Measurements from ENCODE around the gene MAN1C1. TPM values are rescaled to one million over a fixed set of nuclear protein-coding genes. Genes with fewer than 3 reads are reported as not detected.

MAN1C1 gene
- total RNA-seq, 1 experiment from 2014 or later: 1.2 TPM

DNA sequence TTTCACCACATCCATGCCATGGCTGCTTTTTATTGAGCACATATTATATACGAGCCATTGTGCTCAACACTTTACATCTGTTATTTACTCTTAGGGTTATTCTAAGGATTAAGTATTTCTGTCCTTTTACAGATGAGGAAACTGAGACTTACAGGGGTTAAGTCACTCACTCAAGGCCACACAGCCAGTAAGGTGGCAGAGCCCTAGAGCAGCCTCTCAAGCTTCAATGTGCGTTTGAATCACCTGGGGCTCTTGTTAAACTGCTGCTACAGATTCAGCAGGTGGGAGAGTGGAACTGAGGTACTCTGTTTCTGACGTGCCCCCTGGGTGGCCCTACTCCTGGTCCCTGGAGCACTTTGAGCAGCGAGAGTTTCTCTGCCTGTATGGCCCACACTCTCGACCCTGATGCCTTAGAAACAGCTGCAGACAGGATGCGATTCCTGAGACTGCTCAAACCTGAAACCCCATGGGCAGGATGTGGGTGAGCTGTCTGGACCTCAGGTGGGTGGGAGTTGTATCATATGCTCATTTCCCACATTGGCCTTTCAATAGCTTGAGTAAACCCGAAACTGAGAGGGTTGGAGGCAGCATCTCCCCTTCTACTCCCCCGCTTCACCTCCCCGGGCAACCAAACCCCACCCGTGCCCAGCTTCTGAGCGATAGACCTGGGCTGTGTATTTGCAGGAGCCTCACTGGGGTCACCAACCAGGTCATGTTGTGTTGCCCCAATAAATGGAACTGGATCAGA lies 59.3 kb downstream of the MAN1C1 start:
- CTCF ChIA-PET: no interaction called here
- TF ChIP-seq SIN3A (IDR thresholded peaks at IDR 0.05; ENCODE audit: low read depth) (no peak), REST (IDR thresholded peaks at IDR 0.05; ENCODE audit: low read depth) (no peak), ZNF274 (IDR thresholded peaks at IDR 0.05; ENCODE audit: low read depth, low read length) (no peak), MAX (IDR thresholded peaks at IDR 0.05) (no peak), EZH2 (IDR thresholded peaks at IDR 0.05) (no peak), POLR2AphosphoS5 (IDR thresholded peaks at IDR 0.05; ENCODE audit: low read depth, low read length) (no peak), POLR2A (IDR thresholded peaks at IDR 0.05; ENCODE audit: borderline replicate concordance, extremely low read depth, insufficient read depth, insufficient read length) (no peak), TCF7L2 (IDR thresholded peaks at IDR 0.05; ENCODE audit: borderline replicate concordance, extremely low read depth, insufficient read depth, insufficient read length) (no peak), SRF (IDR thresholded peaks at IDR 0.05; ENCODE audit: low read depth) (no peak), CTCF (IDR thresholded peaks at IDR 0.05 in 2 of 3, conservative IDR thresholded peaks at IDR 0.05 in 1 of 3; ENCODE audit: borderline replicate concordance in 1 of 3, insufficient read depth in 1 of 3, low read depth in 2 of 3, low read length in 2 of 3) (no peak)
- TF ChIP-seq, protein P1, sequence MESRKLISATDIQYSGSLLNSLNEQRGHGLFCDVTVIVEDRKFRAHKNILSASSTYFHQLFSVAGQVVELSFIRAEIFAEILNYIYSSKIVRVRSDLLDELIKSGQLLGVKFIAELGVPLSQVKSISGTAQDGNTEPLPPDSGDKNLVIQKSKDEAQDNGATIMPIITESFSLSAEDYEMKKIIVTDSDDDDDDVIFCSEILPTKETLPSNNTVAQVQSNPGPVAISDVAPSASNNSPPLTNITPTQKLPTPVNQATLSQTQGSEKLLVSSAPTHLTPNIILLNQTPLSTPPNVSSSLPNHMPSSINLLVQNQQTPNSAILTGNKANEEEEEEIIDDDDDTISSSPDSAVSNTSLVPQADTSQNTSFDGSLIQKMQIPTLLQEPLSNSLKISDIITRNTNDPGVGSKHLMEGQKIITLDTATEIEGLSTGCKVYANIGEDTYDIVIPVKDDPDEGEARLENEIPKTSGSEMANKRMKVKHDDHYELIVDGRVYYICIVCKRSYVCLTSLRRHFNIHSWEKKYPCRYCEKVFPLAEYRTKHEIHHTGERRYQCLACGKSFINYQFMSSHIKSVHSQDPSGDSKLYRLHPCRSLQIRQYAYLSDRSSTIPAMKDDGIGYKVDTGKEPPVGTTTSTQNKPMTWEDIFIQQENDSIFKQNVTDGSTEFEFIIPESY (IDR thresholded peaks at IDR 0.05; ENCODE audit: extremely low read depth, insufficient replicate concordance, low read length): no peak
- Histone ChIP-seq H3K4me3 (replicated peaks in 1 of 2; ENCODE audit: low read depth in 1 of 2, low read length in 2 of 2) (no peak overlapping the region), H3K27me3 (ENCODE audit: insufficient read depth, low read length) (peaks cover 32% of the 10 kb centered on the region), H3K27ac (ENCODE audit: low read depth, low read length) (no peak overlapping the region), H4K20me1 (ENCODE audit: insufficient read depth) (no peaks in the 10 kb centered on the region), H2AFZ (ENCODE audit: low read depth, low read length, poor library complexity, severe bottlenecking) (no peak overlapping the region), H3K9me2 (ENCODE audit: insufficient read depth) (no peaks in the 10 kb centered on the region), H3K79me2 (ENCODE audit: insufficient read depth, low read length) (no peaks in the 10 kb centered on the region), H3K4me2 (ENCODE audit: low read length) (no peak overlapping the region), H3K4me1 (ENCODE audit: control insufficient read depth in 1 of 2, insufficient read depth in 2 of 2, low read length in 2 of 2) (peaks cover 0 to 6% of the 10 kb centered on the region in 2 experiments; a peak in 1 of 4 replicates), H3K9ac (ENCODE audit: low read length) (no peak overlapping the region), H3K9me3 (ENCODE audit: control insufficient read depth in 1 of 2, insufficient read depth in 1 of 2, low read depth in 1 of 2, low read length in 2 of 2) (no peaks in the 10 kb centered on the region), H3K36me3 (ENCODE audit: control insufficient read depth in 1 of 2, insufficient read depth in 2 of 2, low read length in 2 of 2) (no peaks in the 10 kb centered on the region)
- POLR2A ChIA-PET: no interaction called here
- ATAC-seq: no peak
- DNase-seq (ENCODE audit: low read depth, low spot score): no peak
- intact Hi-C loops (cut with micrococcal nuclease): no loop called here
- BruUV-seq (replicated peaks): no TSS peak
- RAD21 ChIA-PET (ENCODE audit: low non-redundant PET in 1 of 2, low total read pairs in 2 of 2, uncharacterized antibody in 2 of 2, unreplicated experiment in 2 of 2): no interaction called here

Data from HCT116 (cell line).